ENCODE measurements around the gene MRPS18B.

The MRPS18B gene

DNA sequence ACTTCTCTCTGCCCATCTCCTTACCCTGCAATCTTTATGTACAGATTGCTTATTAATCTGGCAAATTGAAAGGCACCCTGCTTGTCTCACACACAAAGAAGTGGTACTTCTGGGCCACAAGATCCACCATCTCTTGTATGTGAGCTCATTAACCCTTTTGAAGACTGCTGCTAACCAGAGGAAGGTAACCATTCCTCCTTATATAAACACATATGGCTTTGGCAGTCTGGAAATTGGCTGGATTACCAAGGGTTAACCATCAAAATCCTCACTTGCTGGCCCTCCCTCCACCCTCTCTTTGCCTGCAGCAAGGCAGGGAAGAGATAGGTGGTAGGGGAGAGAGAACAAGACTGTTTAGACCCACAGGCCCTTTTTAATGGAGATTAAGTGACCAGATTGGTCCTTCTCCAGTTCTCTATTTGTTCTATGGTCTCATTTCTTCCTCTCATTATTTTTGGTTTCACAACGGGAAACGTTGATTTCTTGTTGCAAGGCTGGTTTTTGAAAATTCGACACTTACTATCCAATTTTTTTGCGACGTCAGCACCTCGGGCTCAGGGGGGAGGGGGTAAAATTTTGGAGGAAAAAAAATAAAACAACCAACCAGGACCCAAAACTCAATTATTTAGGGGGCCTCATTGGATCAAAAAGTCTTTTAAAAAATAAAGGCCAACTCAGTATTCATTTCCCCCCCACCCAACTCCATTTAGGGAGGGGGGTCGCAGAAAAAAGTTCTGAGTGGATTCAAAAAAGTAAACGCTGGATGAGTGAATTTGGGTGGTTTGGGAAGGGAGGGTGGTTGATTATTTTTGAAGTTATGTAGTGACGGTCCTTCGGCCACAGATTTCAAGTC, 1.5 kb upstream of the MRPS18B start:
- peak overlapping the region; percentile 96 for H3K4me3 ChIP-seq (ENCODE audit: low read depth, low read length)
- in situ Hi-C loops (cut with HindIII; ENCODE audit: low sequenced_read_pairs) = no loop called here
- TF ChIP-seq, protein P1, sequence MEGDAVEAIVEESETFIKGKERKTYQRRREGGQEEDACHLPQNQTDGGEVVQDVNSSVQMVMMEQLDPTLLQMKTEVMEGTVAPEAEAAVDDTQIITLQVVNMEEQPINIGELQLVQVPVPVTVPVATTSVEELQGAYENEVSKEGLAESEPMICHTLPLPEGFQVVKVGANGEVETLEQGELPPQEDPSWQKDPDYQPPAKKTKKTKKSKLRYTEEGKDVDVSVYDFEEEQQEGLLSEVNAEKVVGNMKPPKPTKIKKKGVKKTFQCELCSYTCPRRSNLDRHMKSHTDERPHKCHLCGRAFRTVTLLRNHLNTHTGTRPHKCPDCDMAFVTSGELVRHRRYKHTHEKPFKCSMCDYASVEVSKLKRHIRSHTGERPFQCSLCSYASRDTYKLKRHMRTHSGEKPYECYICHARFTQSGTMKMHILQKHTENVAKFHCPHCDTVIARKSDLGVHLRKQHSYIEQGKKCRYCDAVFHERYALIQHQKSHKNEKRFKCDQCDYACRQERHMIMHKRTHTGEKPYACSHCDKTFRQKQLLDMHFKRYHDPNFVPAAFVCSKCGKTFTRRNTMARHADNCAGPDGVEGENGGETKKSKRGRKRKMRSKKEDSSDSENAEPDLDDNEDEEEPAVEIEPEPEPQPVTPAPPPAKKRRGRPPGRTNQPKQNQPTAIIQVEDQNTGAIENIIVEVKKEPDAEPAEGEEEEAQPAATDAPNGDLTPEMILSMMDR (IDR thresholded peaks at IDR 0.05; ENCODE audit: low read depth, low read length) = no peak
- peak; percentile 29 for DNase-seq (ENCODE audit: low read depth, low spot score)

DNA sequence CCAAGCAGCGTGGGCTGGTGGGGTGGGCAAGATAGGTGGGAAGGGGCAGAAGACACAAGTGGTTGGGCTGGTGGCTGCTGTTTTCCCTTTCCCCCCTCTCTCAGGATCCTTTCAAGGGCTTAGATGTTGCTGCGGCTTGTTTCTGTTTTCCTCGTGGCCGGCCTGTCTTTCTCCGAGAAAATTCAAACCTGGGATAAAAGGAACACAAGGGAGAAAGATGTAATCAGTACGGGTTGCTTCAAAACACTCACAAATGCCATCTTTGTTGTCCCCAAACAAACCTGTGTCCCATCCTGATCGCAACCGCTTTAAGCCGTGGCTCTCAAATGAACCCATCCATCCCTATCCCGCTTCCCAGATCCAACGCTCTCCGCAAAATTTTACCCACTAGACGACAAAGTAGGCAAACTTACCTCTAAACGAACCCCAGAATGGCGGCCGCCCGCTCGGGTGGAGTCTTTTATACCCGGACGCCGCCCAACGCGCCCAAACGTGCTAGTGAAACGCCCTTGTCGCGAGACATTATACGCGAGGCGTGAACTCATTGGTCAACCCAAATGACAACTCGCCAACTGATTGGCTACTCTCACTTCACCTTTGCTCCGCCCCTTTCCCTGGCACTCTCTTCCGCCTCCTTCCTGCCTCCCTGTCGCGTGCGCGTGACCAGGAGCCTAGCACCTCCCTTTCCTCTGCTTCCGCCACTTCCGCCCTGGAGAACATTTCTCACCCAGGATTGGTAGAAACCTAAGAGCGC, 652 bp upstream of the MRPS18B start, which contains the start of gene PPP1R10:
TSS of gene PPP1R10 (minus strand) at position 433 of the 754 bp plus-strand sequence. CDS start 7,299 bp downstream, outside the sequence.
- in situ Hi-C loops (cut with HindIII; ENCODE audit: low sequenced_read_pairs) = no loop called here
- peak; percentile 100 for DNase-seq (ENCODE audit: low read depth, low spot score)
- TF ChIP-seq, protein P1 (IDR thresholded peaks at IDR 0.05; ENCODE audit: low read depth, low read length) = no peak
- peak within 1 kb of the TSS; percentile 96 for H3K4me3 ChIP-seq (ENCODE audit: low read depth, low read length)

DNA sequence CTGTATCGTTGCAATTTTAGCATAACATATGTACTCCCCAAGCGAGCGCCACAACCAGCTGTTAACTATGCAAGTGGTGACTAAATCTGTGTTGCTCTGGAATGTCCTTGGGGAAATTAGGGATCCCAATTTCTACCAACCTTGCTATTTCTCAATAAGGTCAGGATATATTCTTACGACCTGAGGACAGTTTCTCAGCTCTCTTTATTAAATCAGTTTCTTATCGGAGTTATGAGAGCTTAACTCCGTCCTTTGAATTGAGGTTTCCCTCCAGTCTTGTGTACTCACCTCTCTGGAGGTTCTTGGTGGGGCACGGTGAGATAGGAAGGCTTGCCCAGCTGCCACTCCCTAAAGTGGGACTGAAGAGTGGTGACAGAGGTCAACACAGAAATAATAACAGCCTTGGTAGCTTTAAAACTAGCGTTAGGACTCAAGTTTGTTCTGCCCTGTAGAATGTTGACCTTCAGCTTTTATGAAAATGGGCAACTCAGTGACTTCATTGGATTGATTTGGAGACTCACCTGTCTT, 694 bp downstream of the MRPS18B start:
- in situ Hi-C loops (cut with HindIII; ENCODE audit: low sequenced_read_pairs) = no loop called here
- peak overlapping the region; percentile 67 for H3K4me3 ChIP-seq (ENCODE audit: low read depth, low read length)
- TF ChIP-seq, protein P1 (IDR thresholded peaks at IDR 0.05; ENCODE audit: low read depth, low read length) = no peak
- no peak for DNase-seq (ENCODE audit: low read depth, low spot score)

DNA sequence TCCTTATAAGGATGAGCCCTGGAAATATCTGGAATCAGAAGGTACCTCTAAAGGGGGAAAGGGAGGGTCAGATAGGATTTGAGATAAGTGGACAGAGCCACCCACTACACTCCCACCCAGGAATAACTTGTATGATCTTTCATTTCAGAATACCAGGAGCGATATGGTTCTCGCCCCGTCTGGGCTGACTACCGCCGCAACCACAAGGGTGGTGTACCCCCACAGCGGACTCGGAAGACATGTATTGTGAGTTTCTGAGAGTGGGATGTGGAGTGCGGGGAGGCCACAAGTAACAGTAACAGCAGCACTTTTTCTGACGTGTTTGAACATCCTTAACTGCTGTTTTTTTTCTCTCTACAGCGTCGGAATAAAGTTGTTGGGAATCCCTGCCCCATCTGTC, 1.9 kb downstream of the MRPS18B start:
- TF ChIP-seq, protein P1 (IDR thresholded peaks at IDR 0.05; ENCODE audit: low read depth, low read length) = no peak
- H3K4me3 ChIP-seq (ENCODE audit: low read depth, low read length) = no peak overlapping the region
- in situ Hi-C loops (cut with HindIII; ENCODE audit: low sequenced_read_pairs) = no loop called here
- DNase-seq (ENCODE audit: low read depth, low spot score) = no peak

DNA sequence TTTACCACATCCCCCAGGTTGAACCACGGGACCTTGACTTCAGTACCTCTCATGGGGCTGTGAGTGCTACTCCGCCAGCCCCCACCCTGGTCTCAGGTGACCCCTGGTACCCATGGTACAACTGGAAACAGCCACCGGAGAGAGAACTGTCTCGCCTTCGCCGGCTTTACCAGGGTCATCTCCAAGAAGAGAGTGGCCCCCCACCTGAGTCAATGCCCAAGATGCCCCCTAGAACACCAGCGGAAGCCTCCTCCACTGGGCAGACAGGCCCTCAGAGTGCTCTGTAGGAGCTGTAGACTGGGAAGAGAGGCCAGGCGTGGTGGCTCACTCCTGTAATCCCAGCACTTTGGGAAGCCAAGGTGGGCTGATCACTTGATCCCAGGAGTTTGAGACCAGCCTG, 7.9 kb downstream of the MRPS18B start:
- H3K4me3 ChIP-seq (ENCODE audit: low read depth, low read length) = no peak overlapping the region
- DNase-seq (ENCODE audit: low read depth, low spot score) = no peak
- TF ChIP-seq, protein P1 (IDR thresholded peaks at IDR 0.05; ENCODE audit: low read depth, low read length) = no peak
- in situ Hi-C loops (cut with HindIII; ENCODE audit: low sequenced_read_pairs) = no loop called here

DNA sequence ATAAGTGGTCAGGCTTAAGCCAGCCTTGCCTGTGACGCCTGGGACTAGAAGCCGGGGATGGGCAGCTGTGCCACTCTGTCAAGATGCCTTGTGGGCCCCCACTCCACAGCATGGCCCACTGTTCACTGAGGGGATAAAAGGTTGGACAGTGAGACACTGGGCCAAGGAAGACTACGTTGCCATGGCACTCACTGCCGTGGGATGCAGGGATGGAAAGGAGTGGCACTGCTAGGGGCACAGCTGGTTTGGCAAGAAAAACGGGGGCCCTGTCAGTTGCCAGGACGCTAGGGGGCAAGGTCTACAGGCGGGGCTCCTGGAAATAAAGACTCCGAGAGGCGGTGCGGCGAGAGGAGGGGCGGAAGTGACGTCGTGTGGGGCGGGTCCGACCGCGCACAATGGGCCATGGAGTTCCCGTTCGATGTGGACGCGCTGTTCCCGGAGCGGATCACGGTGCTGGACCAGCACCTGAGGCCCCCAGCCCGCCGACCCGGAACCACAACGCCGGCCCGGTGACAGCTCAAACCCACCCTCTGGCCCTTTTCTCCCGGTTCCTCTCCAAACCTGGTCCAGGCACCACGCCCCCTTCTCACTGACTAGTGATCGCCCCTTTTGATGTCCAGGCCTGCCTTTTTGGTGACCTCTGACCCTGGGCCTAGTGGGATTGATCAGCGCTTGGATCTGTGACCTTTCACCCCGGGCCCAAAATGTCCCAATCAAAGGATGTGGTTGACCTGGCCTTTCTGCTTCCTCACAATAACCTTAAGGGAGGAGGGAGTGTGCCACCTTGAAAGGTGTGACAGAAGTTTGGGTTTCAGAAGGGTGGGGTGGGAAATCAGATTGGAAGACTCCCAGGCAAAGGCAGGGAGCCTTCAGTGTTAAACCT, 9.1 kb downstream of the MRPS18B start, which contains the start of gene ATAT1:
TSS of gene ATAT1 (plus strand) at position 391 of the 883 bp plus-strand sequence.
- H3K4me3 ChIP-seq (ENCODE audit: low read depth, low read length) = peak within 1 kb of the TSS; percentile 81
- peak; percentile 72 for DNase-seq (ENCODE audit: low read depth, low spot score)

More for the DNA sequence above, 9.1 kb downstream of the MRPS18B start, which contains the start of gene ATAT1:
- in situ Hi-C loops (cut with HindIII; ENCODE audit: low sequenced_read_pairs) = no loop called here
- TF ChIP-seq, protein P1 (IDR thresholded peaks at IDR 0.05; ENCODE audit: low read depth, low read length) = peak; percentile 47

Measured in astrocyte of the spinal cord (primary cell).